Hindlimb muscle (tissue), 1 donor: ENCODE measurements around the gene BSG. TPM values are rescaled to one million over a fixed set of nuclear protein-coding genes. Genes with fewer than 3 reads are reported as not detected.

Experiments used
- DNase-seq: peaks from one replicate; pipeline ENCODE4 v3.0.0-alpha.2; 2013
- polyA plus RNA-seq: library from polyadenylated mRNA; unstranded; fragments of 120-200 nt; gene quantifications from one replicate; pipeline ENCODE4 v1.2.1, GENCODE V29; 2013; ENCODE audit not compliant: insufficient read length

Gene BSG
- polyA plus RNA-seq, 1 donor = 227 TPM

DNA sequence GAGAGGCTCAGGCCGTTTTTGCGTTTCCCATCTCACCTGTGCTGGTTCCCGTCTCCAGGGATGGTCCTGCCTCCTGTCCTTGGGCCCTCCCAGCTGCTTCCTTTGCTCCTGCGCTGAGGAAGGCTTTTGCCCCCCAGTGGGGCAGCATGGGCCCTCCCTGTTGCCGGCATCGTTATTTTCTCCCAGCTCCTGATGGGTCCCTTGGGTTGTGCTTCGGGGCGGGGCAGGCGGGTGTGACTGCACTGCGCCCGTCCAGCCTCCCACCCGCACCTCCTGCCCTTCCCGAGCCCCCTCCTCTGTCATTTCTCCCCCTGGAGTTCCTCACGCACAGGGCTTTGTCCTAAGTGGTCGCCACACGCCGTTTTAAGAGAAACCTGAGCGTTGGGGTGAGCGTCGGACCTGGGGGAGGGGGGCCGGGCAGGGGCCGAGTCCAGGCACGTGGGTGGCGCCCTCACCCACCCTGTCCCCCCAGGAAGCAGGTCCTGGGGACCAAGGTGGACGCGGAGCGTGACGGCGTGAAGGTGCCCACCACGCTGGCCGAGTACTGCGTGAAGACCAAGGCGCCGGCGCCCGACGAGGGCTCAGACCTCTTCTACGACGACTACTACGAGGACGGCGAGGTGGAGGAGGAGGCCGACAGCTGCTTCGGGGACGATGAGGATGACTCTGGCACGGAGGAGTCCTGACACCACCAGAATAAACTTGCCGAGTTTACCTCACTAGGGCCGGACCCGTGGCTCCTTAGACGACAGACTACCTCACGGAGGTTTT, 31.3 kb upstream of the BSG start:
- no peak for DNase-seq

DNA sequence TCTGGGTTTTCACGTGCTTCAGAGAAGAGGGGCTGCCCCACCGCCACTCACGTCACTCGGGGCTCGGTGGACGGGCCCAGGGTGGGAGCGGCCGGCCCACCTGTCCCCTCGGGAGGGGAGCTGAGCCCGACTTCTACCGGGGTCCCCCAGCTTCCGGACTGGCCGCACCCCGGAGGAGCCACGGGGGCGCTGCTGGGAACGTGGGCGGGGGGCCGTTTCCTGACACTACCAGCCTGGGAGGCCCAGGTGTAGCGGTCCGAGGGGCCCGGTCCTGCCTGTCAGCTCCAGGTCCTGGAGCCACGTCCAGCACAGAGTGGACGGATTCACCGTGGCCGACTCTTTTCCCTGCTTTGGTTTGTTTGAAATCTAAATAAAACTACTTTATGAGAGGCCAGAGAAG, 30.7 kb upstream of the BSG start:
- DNase-seq = no peak

DNA sequence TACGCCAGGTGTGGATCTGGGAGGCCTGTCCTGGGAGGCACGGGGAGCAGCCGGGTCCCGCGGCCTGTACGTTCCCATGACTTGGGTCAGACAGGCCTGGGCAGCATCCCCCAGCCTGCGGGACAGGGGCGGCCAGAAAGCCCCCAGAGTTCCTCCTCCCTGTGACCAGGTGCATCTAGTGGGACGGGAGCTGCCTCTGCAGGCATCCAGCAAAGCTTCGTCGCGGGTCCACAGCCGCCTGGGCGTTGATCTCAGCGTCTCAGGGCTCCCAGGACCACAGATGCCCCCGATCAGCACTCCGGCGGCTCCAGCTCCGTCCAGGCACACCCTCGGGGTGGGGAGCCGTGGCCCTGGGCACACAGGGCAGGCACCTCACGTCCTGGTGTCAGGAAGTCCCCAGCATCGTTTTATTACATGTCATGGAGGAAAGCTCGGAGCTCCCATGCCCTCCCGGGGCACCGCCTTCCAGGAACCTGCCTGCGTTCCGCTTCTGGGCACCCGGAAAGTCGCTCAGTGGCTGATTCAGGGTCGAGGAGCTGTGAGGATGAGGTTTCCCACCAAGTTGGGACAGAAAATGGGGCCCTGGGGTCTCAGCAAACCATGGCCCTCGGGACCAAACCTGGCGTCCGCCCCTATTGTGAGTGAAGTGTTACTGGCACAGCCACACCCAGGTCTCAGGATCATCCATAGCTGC, 30.1 kb upstream of the BSG start:
- DNase-seq = no peak

DNA sequence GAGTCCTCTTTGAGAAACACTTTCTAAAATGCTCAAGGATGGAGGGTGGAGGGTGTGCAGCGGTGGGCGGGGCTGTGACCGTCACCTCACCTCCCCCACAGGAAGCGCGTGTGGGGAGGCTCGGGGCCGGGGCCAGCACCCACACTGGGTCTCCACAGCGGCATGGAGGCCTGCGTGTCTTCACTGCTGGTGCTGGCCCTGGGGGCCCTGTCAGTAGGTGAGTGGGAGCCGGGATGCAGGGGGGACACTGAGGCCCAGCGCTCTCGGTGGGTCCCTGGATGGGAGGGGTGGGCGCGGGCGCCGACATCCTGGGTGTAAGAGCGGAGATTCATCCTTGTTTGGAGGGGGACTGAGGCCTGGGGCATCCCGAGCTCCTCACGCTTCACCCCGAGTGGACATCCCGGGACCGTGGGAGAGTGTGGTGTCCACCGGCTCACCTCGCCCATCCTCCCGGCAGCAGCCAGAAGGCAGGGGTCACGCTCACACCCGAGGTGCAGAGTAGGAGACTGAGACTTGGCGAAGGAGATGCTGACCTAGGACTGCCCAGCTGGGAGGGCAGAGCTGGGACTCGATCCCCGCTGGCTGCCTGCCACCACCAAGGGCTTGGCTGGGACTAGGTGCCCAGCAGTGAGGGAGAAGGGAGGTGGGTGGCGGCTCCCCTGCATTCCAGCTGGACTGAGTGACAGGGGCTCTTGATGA, 28.3 kb upstream of the BSG start, which contains the start of gene GZMM:
GZMM (plus strand) TSS at position 144 of the 699 bp plus-strand sequence; CDS start at position 163, 19 bp downstream.
- no peak for DNase-seq

- no peak for DNase-seq
Observed at GRCh38 chr19:547117-547516, 25.3 kb upstream of the BSG start.

DNA sequence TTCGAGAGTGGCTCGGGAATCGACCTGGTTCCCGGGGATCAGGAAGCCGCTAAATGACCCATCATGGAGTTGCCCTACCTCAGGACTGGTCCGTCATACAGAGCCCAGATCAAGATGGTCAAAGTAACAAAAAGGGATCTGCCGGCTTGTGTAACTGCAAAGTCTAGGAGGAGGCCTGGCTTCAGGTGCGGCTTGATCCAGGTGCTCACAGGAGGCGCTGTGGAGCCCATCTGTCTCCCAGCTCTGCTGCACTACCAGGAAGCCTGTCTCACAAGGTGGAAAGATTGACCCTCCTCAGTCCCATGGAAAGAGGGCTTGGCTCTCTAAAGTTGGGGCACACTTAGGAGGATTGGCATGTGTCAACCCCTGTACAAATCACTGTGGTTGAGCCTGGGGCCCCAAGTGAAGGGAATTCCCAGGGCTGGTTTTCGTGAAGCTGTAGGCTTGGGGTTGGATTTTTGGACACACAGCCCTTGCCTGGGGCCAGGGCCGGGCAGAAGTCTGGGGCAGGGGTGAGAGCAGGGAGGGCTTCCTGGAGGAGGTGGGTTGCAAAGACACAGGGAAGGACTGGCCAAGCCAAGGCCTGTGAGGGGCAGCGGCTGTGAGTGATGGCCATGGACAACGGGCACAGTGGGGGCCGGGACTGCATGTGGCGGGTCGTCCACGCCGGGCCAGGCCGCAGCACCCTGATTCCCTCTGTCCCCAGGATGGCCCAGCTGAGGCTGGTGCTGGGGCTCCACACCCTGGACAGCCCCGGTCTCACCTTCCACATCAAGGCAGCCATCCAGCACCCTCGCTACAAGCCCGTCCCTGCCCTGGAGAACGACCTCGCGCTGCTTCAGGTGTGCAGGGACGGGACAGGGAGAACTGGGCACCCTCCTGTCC, 24.3 kb upstream of the BSG start:
- DNase-seq = no peak

DNA sequence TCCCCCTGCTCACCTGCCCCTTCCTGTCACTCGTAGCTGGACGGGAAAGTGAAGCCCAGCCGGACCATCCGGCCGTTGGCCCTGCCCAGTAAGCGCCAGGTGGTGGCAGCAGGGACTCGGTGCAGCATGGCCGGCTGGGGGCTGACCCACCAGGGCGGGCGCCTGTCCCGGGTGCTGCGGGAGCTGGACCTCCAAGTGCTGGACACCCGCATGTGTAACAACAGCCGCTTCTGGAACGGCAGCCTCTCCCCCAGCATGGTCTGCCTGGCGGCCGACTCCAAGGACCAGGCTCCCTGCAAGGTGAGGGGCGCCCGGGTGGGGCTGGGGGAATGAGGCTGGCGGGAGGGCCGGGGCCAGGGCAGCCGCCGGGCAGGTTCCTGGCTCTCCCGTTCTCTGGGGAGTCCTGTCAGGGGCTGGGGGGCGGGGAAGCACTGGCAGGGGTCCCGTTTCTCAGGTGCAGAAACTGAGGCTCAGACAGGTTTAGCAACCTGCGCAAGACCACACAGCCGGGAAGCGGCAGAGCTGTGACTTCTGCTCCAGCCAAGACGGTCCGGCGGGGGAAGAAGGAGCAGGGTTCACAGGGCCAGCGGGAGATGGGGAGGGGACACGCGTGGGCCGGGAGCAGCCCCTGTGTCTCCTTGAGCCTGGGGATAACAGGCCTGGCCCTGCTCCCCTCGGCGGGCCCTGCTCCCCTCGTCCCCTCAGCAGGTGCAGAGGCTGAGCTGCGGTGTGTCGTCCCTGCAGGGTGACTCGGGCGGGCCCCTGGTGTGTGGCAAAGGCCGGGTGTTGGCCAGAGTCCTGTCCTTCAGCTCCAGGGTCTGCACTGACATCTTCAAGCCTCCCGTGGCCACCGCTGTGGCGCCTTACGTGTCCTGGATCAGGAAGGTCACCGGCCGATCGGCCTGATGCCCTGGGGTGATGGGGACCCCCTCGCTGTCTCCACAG, 23.2 kb upstream of the BSG start:
- no peak for DNase-seq

DNA sequence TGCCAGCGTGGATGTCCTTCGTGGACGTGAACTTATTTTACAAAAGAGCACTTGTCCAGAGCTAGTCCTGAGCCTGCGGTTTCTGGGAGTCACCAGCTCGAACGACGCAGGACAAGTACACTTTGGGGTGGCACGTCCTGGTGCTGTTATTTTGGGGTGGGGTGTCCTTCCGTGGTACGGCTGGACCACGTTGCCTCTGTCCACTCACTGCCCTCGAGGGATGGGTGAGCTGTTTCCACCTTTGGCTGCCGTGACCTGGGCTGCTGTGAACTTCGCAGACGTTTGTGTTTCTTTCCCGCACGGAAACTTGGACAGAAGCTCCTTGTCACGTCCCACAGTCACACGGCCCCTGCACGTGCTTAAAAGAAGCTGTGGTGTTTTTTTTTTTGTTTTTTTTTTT, 17.6 kb upstream of the BSG start:
- DNase-seq = no peak

DNA sequence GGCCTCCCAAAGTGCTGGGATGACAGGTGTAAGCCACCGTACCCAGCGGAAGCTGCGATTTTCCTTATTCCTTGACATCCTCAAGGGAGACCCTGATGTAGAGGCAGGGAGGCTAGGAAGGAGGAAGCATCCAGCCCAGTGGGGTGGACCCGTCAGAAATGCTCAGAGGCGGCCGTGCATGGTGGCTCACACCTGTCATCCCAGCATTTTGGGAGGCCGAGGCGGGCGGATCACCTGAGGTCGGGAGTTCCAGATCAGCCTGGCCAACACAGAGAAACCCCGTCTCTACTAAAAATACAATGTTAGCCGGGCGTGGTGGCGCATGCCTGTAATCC, 17.0 kb upstream of the BSG start:
- no peak for DNase-seq

DNA sequence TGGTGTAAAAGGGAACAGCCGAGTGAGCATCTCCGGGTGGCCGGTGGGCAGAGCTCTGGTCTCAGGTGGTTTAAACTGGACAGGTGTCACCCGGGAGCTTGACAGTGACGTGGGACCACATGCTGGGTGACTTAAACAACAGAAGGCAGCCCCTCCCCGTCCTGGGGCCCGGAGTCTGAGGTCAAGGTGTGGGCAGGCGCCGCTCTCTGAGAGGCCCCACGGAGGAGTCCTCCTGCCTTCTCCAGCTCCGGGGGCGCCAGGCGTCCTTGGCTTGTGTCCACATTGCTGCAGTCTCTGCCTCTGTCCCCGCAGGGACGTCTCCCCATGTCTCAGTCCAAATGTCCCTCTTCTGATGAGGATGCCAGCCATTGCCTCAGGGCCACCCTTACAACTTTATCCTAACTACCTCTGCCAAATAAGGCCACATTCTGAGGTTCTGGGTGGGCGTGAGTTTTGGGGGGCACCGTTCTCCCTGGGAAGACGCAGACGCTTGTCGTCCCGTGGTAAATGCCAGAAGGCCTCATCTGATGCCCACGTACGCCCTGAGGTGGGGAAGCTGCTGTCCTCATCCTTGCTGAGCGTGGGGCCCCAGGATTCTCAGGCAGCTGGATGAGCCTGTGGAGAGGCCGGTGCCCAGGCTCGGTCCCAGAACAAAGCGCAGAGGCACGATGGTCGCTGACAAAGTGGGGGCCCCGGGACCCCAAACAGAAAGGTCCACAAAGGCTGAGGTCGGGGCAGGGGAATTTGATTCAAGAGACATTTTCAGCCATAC, 15.6 kb upstream of the BSG start:
- DNase-seq = no peak

- DNase-seq = no peak
Observed at GRCh38 chr19:558770-559439, 13.5 kb upstream of the BSG start.

DNA sequence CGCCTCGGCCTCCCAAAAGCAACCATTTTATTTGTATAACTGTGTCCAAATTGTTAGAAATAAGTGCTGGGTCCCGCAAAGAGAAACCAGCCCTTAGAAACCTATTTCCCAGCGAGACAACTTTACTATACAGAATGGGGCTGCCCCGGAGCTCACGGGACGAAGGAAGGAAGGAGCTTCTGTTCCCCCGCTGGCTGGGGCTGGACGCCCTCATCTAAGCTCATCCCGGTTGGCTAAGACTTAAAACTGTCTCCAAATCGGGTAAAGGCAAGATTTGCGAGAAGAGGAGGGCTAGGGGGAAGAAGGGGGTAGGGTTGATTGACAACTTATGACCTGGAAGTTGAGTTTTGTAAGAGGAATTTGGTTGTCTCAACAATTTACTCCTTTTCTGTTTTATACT, 12.3 kb upstream of the BSG start:
- no peak for DNase-seq

- DNase-seq = no peak
Observed at GRCh38 chr19:566403-566802, 6.0 kb upstream of the BSG start.

DNA sequence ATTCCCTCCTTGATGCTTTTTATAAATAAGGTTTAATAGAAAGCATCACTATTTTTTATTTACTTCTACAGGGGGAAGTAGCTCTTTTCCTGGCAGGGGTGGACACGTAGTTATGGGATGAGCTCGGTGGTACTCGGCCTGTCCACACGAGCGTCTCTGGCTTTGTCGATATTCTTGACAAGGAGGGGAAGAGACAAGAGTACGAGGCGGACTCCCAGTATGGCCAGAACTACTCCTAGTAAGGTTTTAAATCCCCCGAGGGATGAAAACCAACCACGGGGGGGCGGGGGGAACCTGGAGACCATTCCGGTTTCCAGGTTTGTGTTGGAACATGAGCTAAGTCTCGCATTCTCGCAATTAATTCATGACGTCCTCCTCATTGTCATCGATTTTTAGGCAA, 5.6 kb upstream of the BSG start:
- no peak for DNase-seq

- no peak for DNase-seq
Observed at GRCh38 chr19:567296-567900, 5.0 kb upstream of the BSG start.

DNA sequence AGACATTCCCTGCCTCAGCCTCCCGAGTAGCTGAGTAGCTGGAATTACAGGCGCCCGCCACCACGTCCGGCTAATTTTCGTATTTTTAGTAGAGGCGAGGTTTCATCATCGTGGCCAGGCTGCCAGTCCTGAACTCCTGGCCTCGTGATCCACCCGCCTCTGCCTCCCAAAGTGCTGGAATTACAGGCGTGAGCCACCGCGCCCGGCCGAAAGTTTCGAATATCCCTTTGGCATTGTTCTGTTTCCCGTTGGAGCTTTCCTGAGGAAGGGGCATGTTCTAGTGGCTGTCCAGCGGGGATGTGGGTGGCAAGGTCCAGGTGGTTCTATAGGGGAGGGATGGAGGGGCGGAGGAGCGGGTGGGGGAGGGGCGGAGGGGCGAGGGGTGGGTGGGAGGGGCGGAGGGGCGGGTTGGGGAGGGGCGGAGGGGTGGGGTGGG, 2.1 kb upstream of the BSG start:
- DNase-seq = no peak

- peak; percentile 35 for DNase-seq
Observed at GRCh38 chr19:570937-571565, 1.3 kb upstream of the BSG start.

DNA sequence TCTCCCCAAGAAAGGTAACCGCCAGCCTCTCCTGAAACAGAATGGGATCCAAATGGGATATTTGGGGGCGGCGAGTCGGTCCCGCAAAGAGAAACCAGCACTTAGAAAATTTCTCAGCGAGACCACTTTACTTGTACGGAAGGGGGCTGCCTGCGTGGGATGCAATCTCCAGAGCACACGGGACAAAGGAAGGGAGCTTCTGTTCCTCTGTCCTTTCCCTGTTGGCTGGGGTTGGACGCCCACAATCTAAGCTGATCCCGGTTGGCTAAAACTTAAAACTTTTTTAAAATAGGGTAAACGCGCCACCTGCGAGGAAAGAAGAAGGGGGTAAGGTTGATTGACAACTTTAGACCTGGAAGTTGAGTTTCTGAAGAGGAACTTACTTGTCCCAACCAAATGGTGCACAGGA, 826 bp upstream of the BSG start:
- DNase-seq = no peak
